GM13976 (cell line): Measurements from ENCODE around the gene SDHAF1.
A peak's percentile ranks its signal among the peaks of the same experiment; 100 is the strongest.

Experiments used
- DNase-seq: peaks from one replicate; pipeline ENCODE4 v3.0.0; 2012; ENCODE audit warnings: low spot score
- in situ Hi-C: fragments of 300-500 bp; cut with MboI; formaldehyde crosslinking; loops from one replicate; pipeline ENCODE4 v1.12.0; 2022; ENCODE audit warnings: low sequenced_read_pairs, mixed read lengths, inconsistent platforms; ENCODE audit not compliant: unreplicated experiment
- TF ChIP-seq, protein P1 (sequence below): IDR thresholded peaks from 2 replicates; pipeline ENCODE4 v1.5.1; 2012; ENCODE audit warnings: borderline replicate concordance, mild to moderate bottlenecking; ENCODE audit not compliant: insufficient read depth; ENCODE audit errors: extremely low read depth, missing control alignments, control extremely low read depth

SDHAF1 gene

DNA sequence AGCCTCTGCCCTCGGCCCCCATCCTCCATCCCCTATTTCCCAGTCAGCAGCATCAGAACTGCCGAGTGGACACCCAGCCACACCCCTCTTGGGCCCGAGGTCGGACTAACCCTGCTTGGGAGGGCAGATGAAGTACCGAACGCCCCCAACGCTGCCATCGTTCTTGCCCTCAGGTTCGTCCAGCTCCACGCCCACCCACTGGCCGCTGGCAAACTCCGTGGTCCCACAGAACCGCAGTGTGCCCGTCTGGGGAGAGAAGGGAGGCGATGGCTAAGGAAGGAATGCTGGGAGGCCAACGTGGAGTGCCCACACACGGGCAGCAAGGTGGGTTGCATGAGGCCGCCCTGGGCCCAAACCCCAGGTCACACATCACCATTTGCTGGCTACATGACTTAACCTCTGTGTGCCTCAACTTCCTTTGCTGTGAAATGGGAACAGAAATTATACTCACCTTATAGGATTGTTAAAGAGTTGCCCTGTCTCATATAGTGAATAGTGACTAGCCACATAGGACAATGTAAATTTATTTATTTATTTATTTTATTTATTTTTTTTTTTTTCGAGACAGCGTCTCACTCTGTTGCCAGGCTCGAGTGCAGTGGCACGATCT, 24.2 kb downstream of the SDHAF1 start:
- in situ Hi-C loops = no loop called here
- DNase-seq = no peak
- TF ChIP-seq, protein P1, sequence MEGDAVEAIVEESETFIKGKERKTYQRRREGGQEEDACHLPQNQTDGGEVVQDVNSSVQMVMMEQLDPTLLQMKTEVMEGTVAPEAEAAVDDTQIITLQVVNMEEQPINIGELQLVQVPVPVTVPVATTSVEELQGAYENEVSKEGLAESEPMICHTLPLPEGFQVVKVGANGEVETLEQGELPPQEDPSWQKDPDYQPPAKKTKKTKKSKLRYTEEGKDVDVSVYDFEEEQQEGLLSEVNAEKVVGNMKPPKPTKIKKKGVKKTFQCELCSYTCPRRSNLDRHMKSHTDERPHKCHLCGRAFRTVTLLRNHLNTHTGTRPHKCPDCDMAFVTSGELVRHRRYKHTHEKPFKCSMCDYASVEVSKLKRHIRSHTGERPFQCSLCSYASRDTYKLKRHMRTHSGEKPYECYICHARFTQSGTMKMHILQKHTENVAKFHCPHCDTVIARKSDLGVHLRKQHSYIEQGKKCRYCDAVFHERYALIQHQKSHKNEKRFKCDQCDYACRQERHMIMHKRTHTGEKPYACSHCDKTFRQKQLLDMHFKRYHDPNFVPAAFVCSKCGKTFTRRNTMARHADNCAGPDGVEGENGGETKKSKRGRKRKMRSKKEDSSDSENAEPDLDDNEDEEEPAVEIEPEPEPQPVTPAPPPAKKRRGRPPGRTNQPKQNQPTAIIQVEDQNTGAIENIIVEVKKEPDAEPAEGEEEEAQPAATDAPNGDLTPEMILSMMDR = no peak

DNA sequence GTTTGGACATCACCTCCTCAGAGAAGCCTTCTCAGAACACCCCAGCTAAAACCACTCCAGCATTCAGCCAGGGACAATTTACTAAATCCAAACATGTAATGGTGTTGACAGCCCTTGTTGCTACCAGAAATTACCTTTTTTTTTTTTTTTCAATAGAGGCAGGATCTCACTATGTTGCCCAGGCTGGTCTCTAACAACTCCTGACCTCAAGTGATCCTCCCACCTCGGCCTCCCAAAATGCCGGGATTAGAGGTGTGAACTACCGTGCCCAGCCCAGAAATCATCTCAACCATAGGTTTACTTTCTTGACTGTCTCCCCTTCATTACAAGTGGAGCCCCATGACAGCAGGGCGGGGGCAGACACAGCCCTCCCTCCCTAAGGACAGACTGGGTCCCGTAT, 28.4 kb downstream of the SDHAF1 start:
- TF ChIP-seq, protein P1 = no peak
- in situ Hi-C loops = no loop called here
- no peak for DNase-seq

DNA sequence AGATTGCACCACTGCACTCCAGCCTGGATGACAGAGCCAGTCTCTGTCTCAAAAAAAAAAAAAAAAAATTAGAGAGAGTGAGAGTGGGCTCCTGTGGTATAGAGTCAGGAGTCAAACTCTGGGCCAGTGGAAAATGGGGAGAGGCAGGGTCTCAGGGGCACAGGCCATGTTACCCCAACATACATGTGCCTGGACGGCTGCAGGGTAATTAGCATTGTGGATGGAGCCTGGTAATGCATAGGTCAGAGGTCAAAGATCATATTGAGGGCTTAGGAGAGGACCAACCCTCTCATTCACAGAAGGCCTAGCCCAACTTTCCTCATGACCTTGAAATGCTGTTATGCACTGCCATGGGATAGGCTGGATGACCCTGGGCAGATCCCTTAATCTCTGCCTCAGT, 30.6 kb downstream of the SDHAF1 start:
- TF ChIP-seq, protein P1 = no peak
- in situ Hi-C loops = no loop called here
- no peak for DNase-seq

DNA sequence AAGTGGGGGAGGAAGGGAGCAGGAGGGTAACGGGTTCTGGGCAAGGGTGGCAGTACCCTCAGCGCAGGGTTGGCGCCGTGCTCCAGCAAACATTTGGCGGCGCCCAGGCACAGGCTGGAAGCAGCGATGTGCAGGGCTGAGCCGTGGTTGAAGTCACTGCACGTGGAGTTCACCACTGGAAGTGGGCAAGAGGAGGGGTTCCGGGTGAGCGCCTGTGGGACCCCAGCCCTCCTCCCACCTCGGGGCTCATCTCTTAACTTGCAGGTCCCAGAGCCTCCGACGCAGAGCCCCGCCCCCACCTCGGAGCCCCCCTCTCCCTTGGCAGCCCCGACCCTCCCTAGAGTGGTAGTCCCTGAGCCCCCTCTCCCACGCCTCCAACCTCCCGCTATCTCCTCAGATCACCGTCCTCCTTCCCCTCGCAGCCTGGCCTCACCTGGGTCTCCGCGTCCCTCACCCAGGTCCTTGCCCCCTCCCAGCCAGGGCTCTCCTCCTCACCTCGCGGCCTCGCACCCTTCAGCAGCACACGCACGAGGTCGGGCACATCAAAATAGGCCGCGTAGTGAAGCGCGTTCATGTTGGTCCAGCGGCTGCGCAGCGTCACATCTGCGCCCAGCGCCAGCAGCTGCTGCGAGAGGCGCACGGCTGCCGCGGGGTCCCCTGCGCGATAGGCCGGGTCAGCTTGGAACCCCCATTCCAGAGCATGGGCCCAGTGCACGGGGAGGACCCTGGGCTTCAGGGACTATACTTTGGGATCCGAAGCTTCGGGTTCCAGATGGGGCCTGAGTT, 31.3 kb downstream of the SDHAF1 start:
- in situ Hi-C loops = no loop called here
- DNase-seq = peak; percentile 13
- TF ChIP-seq, protein P1 = no peak

DNA sequence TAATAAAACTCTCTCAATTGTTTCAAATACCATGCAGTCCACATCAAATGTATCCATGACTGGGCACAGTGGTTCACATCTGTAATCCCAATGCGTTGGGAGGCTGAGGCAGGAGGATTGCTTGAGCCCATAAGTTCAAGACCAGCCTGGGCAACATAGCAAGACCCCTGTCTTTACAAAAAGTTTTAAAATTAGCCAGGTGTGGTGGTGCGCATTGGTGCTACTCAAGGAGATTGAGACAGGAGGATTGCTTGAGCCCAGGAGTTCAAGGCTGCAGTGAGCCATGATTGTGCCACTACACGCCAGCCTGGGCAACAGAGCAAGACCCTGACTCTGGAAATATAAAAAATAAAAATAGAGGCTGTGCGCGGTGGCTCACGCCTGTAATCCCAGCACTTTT, 32.7 kb downstream of the SDHAF1 start:
- in situ Hi-C loops = no loop called here
- TF ChIP-seq, protein P1 = no peak
- DNase-seq = no peak

DNA sequence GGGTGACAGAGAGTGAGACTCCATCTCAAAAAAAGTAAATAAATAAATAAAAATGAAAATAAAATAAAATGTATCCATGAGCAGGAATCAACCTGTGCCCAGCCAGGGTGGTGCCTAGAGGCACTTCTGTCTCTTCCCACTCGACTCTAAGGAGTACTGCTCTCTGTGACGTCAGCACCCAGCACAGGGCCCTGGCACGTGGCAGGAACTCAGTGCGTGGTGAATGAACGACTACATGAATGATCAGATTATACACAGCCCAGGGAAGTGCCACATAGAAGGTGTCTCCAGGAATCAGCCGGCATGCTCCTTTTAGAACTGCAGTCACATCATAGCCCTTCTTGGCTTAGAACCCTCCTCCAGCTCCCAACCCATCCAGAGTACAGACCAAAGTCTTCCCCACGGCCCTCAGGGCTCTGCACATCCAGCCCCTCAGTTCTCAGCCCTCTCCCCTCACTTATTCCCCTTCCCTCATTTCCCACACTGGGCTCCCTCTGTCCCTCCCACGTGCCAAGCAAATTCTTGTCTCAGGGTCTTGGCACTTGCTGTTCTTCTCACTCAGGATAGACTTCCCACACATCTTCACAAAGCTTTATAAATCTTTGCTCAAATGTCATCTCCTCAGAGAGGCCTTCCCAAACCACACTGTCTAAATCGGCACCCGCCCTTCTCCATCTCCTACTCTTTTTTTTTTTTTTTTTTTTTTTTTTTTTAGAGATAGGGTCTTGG, 33.5 kb downstream of the SDHAF1 start:
- in situ Hi-C loops = no loop called here
- DNase-seq = no peak
- TF ChIP-seq, protein P1 = no peak
